HCT116 (cell line): ENCODE data around the gene DICER1. TPM values are rescaled to one million over a fixed set of nuclear protein-coding genes. Genes with fewer than 3 reads are reported as not detected.
"Not testable (repeated sequence)": the region's sequence is repeated elsewhere in the genome, so short reads cannot be mapped to it uniquely, and the experiment has no call there.

Experiments
- ATAC-seq: fragments of 200-7000 bp; cut with Tn5 transposase; 2 replicates; pipeline ENCODE4 v1.9.1; 2020; ENCODE audit warnings: mild to moderate bottlenecking, moderate library complexity
- BruUV-seq: library from RNA; stranded (reverse); fragments of 400-500 nt; replicated peaks from 2 replicates; lab custom pipeline; 2021; lab: Mats Ljungman, UMichigan
- CTCF ChIA-PET: fragments of 300-600 bp; sonication (Branson Sonifier 250); formaldehyde crosslinking; loops from one replicate; lab custom pipeline; 2021; ENCODE audit warnings: antibody characterized with exemption; lab: Charles Lee
- POLR2A ChIA-PET: fragments of 300-600, 350-600 bp; sonication (Branson Sonifier 250); formaldehyde crosslinking; loops from one replicate; lab custom pipeline; 2021; ENCODE audit warnings: antibody characterized with exemption; lab: Charles Lee
- RAD21 ChIA-PET, 2 experiments: fragments of 300-600 bp; sonication (Branson Sonifier 250); formaldehyde crosslinking; loops; one replicate each; lab custom pipeline; 2023; ENCODE audit warnings: low total read pairs in 2 of 2; ENCODE audit not compliant: uncharacterized antibody in 2 of 2, unreplicated experiment in 2 of 2, low non-redundant PET in 1 of 2; lab: Charles Lee
- DNase-seq: peaks from one replicate; pipeline ENCODE4 v3.0.0-alpha.2; 2010; ENCODE audit warnings: low read depth, low spot score
- H2AFZ ChIP-seq: fragments of 200-600 bp; shearing (Covaris generic), sonication (generic); 2 replicates; pipeline ENCODE4 v1.6.1; 2017; ENCODE audit warnings: low read depth, mixed run types, mixed read lengths, antibody characterized with exemption, low read length; ENCODE audit not compliant: poor library complexity, severe bottlenecking
- H3K27ac ChIP-seq: 2 replicates; pipeline ENCODE4 v1.5.1; 2012; ENCODE audit warnings: low read depth, low read length
- H3K27me3 ChIP-seq: fragments of 200-600 bp; sonication (generic); 2 replicates; pipeline ENCODE4 v1.6.1; 2016; ENCODE audit warnings: mixed run types, low read length, mixed read lengths; ENCODE audit not compliant: insufficient read depth
- H3K36me3 ChIP-seq, 2 experiments: fragments of 200-500 bp in 1 of 2; fragments of 200-600 bp in 1 of 2; sonication (Bioruptor generic) in 1 of 2; sonication (generic) in 1 of 2; 2 replicates each; pipeline versions ENCODE4 v1.5.1 to v1.6.1; 2014 to 2016; ENCODE audit warnings: low read length in 2 of 2, inconsistent platforms in 1 of 2, mixed read lengths in 1 of 2, mixed run types in 1 of 2; ENCODE audit not compliant: insufficient read depth in 2 of 2, control insufficient read depth in 1 of 2
- H3K4me1 ChIP-seq, 2 experiments: fragments of 200-600 bp in 1 of 2; sonication (generic) in 1 of 2; 2 replicates each; pipeline versions ENCODE4 v1.5.1 to v1.6.1; 2012 to 2017; ENCODE audit warnings: low read length in 2 of 2, inconsistent platforms in 1 of 2, mild to moderate bottlenecking in 1 of 2, mixed read lengths in 1 of 2, mixed run types in 1 of 2, moderate library complexity in 1 of 2; ENCODE audit not compliant: insufficient read depth in 2 of 2, control insufficient read depth in 1 of 2
- H3K4me2 ChIP-seq: fragments of 200-600 bp; sonication (generic); 2 replicates; pipeline ENCODE4 v1.6.1; 2017; ENCODE audit warnings: mixed run types, low read length, mixed read lengths
- H3K4me3 ChIP-seq, 2 experiments: fragments of 200-600 bp in 1 of 2; sonication (generic) in 1 of 2; replicated peaks in 1 of 2; 2 replicates each; pipeline ENCODE4 v1.5.1; 2011 to 2016; ENCODE audit warnings: low read length in 2 of 2, control low read depth in 1 of 2, low read depth in 1 of 2, mild to moderate bottlenecking in 1 of 2, mixed read lengths in 1 of 2, mixed run types in 1 of 2
- H3K79me2 ChIP-seq: fragments of 200-600 bp; sonication (generic); 2 replicates; pipeline ENCODE4 v1.6.1; 2017; ENCODE audit warnings: mild to moderate bottlenecking, mixed run types, low read length, moderate library complexity, mixed read lengths; ENCODE audit not compliant: insufficient read depth
- H3K9ac ChIP-seq: fragments of 200-600 bp; sonication (generic); 2 replicates; pipeline ENCODE4 v1.6.1; 2016; ENCODE audit warnings: low read length, mixed read lengths
- H3K9me2 ChIP-seq: fragments of 200-600 bp; sonication (generic), shearing (Covaris generic); 2 replicates; pipeline ENCODE4 v1.6.1; 2017; ENCODE audit warnings: mixed run types, mild to moderate bottlenecking, moderate library complexity; ENCODE audit not compliant: insufficient read depth
- H3K9me3 ChIP-seq, 2 experiments: fragments of 200-500 bp in 1 of 2; fragments of 200-600 bp in 1 of 2; sonication (Bioruptor generic) in 1 of 2; sonication (generic) in 1 of 2; 2 replicates each; pipeline ENCODE4 v1.6.1; 2014 to 2017; ENCODE audit warnings: low read length in 2 of 2, mixed read lengths in 2 of 2, inconsistent platforms in 1 of 2, low read depth in 1 of 2, mild to moderate bottlenecking in 1 of 2, mixed run types in 1 of 2, moderate library complexity in 1 of 2; ENCODE audit not compliant: control insufficient read depth in 1 of 2, insufficient read depth in 1 of 2
- H4K20me1 ChIP-seq: fragments of 200-600 bp; sonication (generic), shearing (Covaris generic); 2 replicates; pipeline ENCODE4 v1.6.1; 2017; ENCODE audit warnings: mixed run types, mild to moderate bottlenecking, moderate library complexity; ENCODE audit not compliant: insufficient read depth
- ATF3 ChIP-seq: IDR thresholded peaks from 2 replicates; pipeline ENCODE4 v1.6.1; 2012
- CBX3 ChIP-seq: IDR thresholded peaks from 2 replicates; pipeline ENCODE4 v1.6.1; 2012; ENCODE audit warnings: low read depth
- CEBPB ChIP-seq: IDR thresholded peaks from 2 replicates; pipeline ENCODE4 v1.6.1; 2012; ENCODE audit warnings: low read depth
- CTCF ChIP-seq, 3 experiments: fragments of 200-600 bp in 1 of 3; sonication (generic) in 1 of 3; IDR thresholded peaks in 2 of 3; conservative IDR thresholded peaks in 1 of 3; 2 replicates each; pipeline ENCODE4 v1.5.1; 2012 to 2017; ENCODE audit warnings: low read depth in 2 of 3, low read length in 2 of 3, antibody characterized with exemption in 1 of 3, borderline replicate concordance in 1 of 3, control low read depth in 1 of 3, mild to moderate bottlenecking in 1 of 3, mixed read lengths in 1 of 3, mixed run types in 1 of 3, moderate library complexity in 1 of 3; ENCODE audit not compliant: insufficient read depth in 1 of 3
- EGR1 ChIP-seq: IDR thresholded peaks from 2 replicates; pipeline ENCODE4 v1.6.1; 2012; ENCODE audit warnings: low read depth
- EZH2 ChIP-seq: fragments of 200-600 bp; sonication (generic); IDR thresholded peaks from 2 replicates; pipeline ENCODE4 v1.6.1; 2017; ENCODE audit warnings: antibody characterized with exemption, mixed run types
- FOSL1 ChIP-seq: IDR thresholded peaks from 2 replicates; pipeline ENCODE4 v1.6.1; 2012; ENCODE audit warnings: low read depth
- MAX ChIP-seq: IDR thresholded peaks from 2 replicates; pipeline ENCODE4 v1.6.1; 2012
- POLR2A ChIP-seq: IDR thresholded peaks from 2 replicates; pipeline ENCODE4 v1.7.0; 2011; ENCODE audit warnings: borderline replicate concordance; ENCODE audit not compliant: insufficient read depth, insufficient read length; ENCODE audit errors: extremely low read depth
- POLR2AphosphoS5 ChIP-seq: IDR thresholded peaks from 2 replicates; pipeline ENCODE4 v1.6.1; 2011; ENCODE audit warnings: mild to moderate bottlenecking, low read depth, low read length, moderate library complexity
- SIN3A ChIP-seq: IDR thresholded peaks from 2 replicates; pipeline ENCODE4 v1.6.1; 2012; ENCODE audit warnings: low read depth
- SP1 ChIP-seq: IDR thresholded peaks from 2 replicates; pipeline ENCODE4 v1.6.1; 2012; ENCODE audit warnings: low read depth
- YY1 ChIP-seq: IDR thresholded peaks from 2 replicates; pipeline ENCODE4 v1.6.1; 2011; ENCODE audit warnings: low read length, low read depth, moderate library complexity, mild to moderate bottlenecking; ENCODE audit not compliant: insufficient replicate concordance; ENCODE audit errors: extremely low read depth
- ZBTB33 ChIP-seq: IDR thresholded peaks from 2 replicates; pipeline ENCODE4 v1.6.1; 2011; ENCODE audit warnings: mild to moderate bottlenecking, low read length, moderate library complexity; ENCODE audit not compliant: insufficient replicate concordance; ENCODE audit errors: extremely low read depth
- intact Hi-C: fragments of 100-400 bp; cut with micrococcal nuclease; formaldehyde crosslinking; loops from 2 replicates; pipeline ENCODE4 v1.10.0; 2022
- total RNA-seq: library from RNA; stranded (reverse); gene quantifications from one replicate; pipeline ENCODE4 v1.2.1, GENCODE V29; 2021; ENCODE audit not compliant: unreplicated experiment

The DICER1 gene
- total RNA-seq, 1 experiment from 2014 or later, result 38.6 TPM

- TF ChIP-seq SP1, result no peak
- TF ChIP-seq EGR1, result no peak
- TF ChIP-seq SIN3A, result no peak
- no peak for TF ChIP-seq POLR2AphosphoS5
- no peak for TF ChIP-seq CTCF (IDR thresholded peaks at IDR 0.05 in 2 of 3, conservative IDR thresholded peaks at IDR 0.05 in 1 of 3; ENCODE audit: borderline replicate concordance in 1 of 3, insufficient read depth in 1 of 3, low read depth in 2 of 3, low read length in 2 of 3)
- TF ChIP-seq, all 23 proteins: peak for 0
These were observed 47.4 kb upstream of the DICER1 start (continued) for GRCh38 chr14:95204705-95205104.

- H3K4me2 ChIP-seq, intact Hi-C loops, RAD21 ChIA-PET, DNase-seq, H3K79me2 ChIP-seq, H2AFZ ChIP-seq, H3K4me3 ChIP-seq, BruUV-seq, H3K27ac ChIP-seq, H4K20me1 ChIP-seq, H3K4me1 ChIP-seq, ATAC-seq, H3K27me3 ChIP-seq, H3K9me2 ChIP-seq, CTCF ChIA-PET, POLR2A ChIA-PET, H3K9ac ChIP-seq: not testable (repeated sequence)
- Histone ChIP-seq H3K36me3 (peaks cover 4 to 20% of the 10 kb centered on the region in 2 experiments), H3K9me3 (peaks cover 7 to 10% of the 10 kb centered on the region in 2 experiments; a peak in 2 of 4 replicates)
These were observed 44.4 kb upstream of the DICER1 start for GRCh38 chr14:95201745-95202144.

GRCh38 chr14:95200404-95200803 lies 43.1 kb upstream of the DICER1 start:
- ATAC-seq (no peak), DNase-seq (no peak)
- Histone ChIP-seq H2AFZ (no peak overlapping the region), H3K27ac (no peak overlapping the region), H3K27me3 (no peaks in the 10 kb centered on the region), H3K36me3 (peaks cover 4 to 19% of the 10 kb centered on the region in 2 experiments), H3K9me2 (no peaks in the 10 kb centered on the region), H3K4me2 (no peak overlapping the region), H3K9me3 (peaks cover 5 to 7% of the 10 kb centered on the region in 2 experiments; a peak in 2 of 4 replicates), H3K9ac (no peak overlapping the region), H3K4me3 (no peak overlapping the region), H3K4me1 (peaks cover 3 to 14% of the 10 kb centered on the region in 2 experiments; a peak in 3 of 4 replicates), H4K20me1 (no peaks in the 10 kb centered on the region), H3K79me2 (no peaks in the 10 kb centered on the region)
- no TSS peak for BruUV-seq
- CTCF ChIA-PET, result no interaction called here
- RAD21 ChIA-PET, result no interaction called here
- POLR2A ChIA-PET, result no interaction called here
- intact Hi-C loops, result no loop called here
- no peak for TF ChIP-seq SIN3A
- no peak for TF ChIP-seq POLR2A
- TF ChIP-seq CBX3, result no peak
- no peak for TF ChIP-seq MAX
- TF ChIP-seq EZH2, result no peak
- no peak for TF ChIP-seq EGR1
- no peak for TF ChIP-seq CEBPB
- no peak for TF ChIP-seq SP1
- no peak for TF ChIP-seq POLR2AphosphoS5
- TF ChIP-seq ATF3, result no peak
- TF ChIP-seq ZBTB33, result no peak
- no peak for TF ChIP-seq YY1
- no peak for TF ChIP-seq FOSL1
